ENCODE data around the gene DCTN1.

The DCTN1 gene

GRCh38 chr2:74312913-74313312 lies 67.2 kb downstream of the DCTN1 start:
- H3K27ac ChIP-seq (ENCODE audit: insufficient read depth, low read length, poor library complexity, severe bottlenecking), result no peak overlapping the region
- DNase-seq, result no peak
- H3K36me3 ChIP-seq (ENCODE audit: control insufficient read depth, insufficient read depth, low read length), result peaks cover 6% of the 10 kb centered on the region
- H3K4me3 ChIP-seq (ENCODE audit: insufficient read depth, low read depth, low read length, poor library complexity, severe bottlenecking), result no peak overlapping the region
- H3K27me3 ChIP-seq (replicated peaks; ENCODE audit: control insufficient read depth, insufficient read depth, low read length, poor library complexity, severe bottlenecking), result no peaks in the 10 kb centered on the region
- H3K4me1 ChIP-seq (ENCODE audit: control insufficient read depth, insufficient read depth, low read length, poor library complexity, severe bottlenecking), result no peaks in the 10 kb centered on the region
- no peaks in the 10 kb centered on the region for H3K9me3 ChIP-seq (ENCODE audit: control insufficient read depth, low read length)

All from effector memory CD4-positive, alpha-beta T cell (primary cell).